SU-DHL-6 (cell line): ENCODE data around the gene AJAP1.

ENCODE experiments used
- H2AFZ ChIP-seq: fragments of 200-600 bp; sonication (generic); 2 replicates; pipeline ENCODE4 v1.6.1; 2014; ENCODE audit warnings: low read depth, mild to moderate bottlenecking, moderate library complexity, mixed read lengths, antibody characterized with exemption, low read length; ENCODE audit not compliant: severe bottlenecking
- H3F3A ChIP-seq: fragments of 200-600 bp; shearing (Covaris generic); 2 replicates; pipeline ENCODE4 v1.6.0; 2016; ENCODE audit warnings: antibody characterized with exemption, mild to moderate bottlenecking; ENCODE audit not compliant: insufficient read depth
- H3K27ac ChIP-seq: fragments of 200-600 bp; sonication (generic); 2 replicates; pipeline ENCODE4 v1.5.1; 2016; ENCODE audit warnings: low read depth, mild to moderate bottlenecking, low read length, moderate library complexity, mixed read lengths
- H3K27me3 ChIP-seq: fragments of 200-600 bp; sonication (generic), shearing (Covaris generic); 2 replicates; pipeline ENCODE4 v1.6.0; 2014; ENCODE audit warnings: mild to moderate bottlenecking, low read length
- H3K36me3 ChIP-seq: fragments of 200-600 bp; sonication (generic); 2 replicates; pipeline ENCODE4 v1.6.1; 2014; ENCODE audit warnings: mild to moderate bottlenecking, low read length, mixed read lengths
- H3K4me2 ChIP-seq: fragments of 300-600, 200-600 bp; shearing (Covaris generic), sonication (generic); 2 replicates; pipeline ENCODE4 v1.6.0; 2014; ENCODE audit warnings: low read length, low read depth, mild to moderate bottlenecking; ENCODE audit not compliant: poor library complexity, severe bottlenecking
- H3K4me3 ChIP-seq: fragments of 200-600 bp; sonication (generic); 2 replicates; pipeline ENCODE4 v1.5.1; 2014; ENCODE audit warnings: antibody characterized with exemption, low read length, mild to moderate bottlenecking, mixed read lengths; ENCODE audit not compliant: insufficient read depth, poor library complexity, severe bottlenecking
- H3K79me2 ChIP-seq: fragments of 200-600 bp; sonication (generic); 2 replicates; pipeline ENCODE4 v1.6.1; 2014; ENCODE audit warnings: mild to moderate bottlenecking, low read length, moderate library complexity; ENCODE audit not compliant: insufficient read depth
- H3K9ac ChIP-seq: fragments of 200-600 bp; sonication (generic); 2 replicates; pipeline ENCODE4 v1.7.0; 2014; ENCODE audit warnings: mild to moderate bottlenecking, low read length
- H3K9me2 ChIP-seq: fragments of 200-600 bp; sonication (generic); replicated peaks from 2 replicates; pipeline ENCODE4 v1.6.1; 2014; ENCODE audit warnings: low read length; ENCODE audit not compliant: insufficient read depth
- H3K9me3 ChIP-seq: fragments of 200-600 bp; sonication (generic); 2 replicates; pipeline ENCODE4 v1.6.1; 2014; ENCODE audit warnings: low read length, mixed read lengths; ENCODE audit not compliant: insufficient read depth
- H4K20me1 ChIP-seq: fragments of 200-600 bp; sonication (generic); 2 replicates; pipeline ENCODE4 v1.6.1; 2014; ENCODE audit warnings: low read depth, mild to moderate bottlenecking, antibody characterized with exemption, low read length, moderate library complexity, mixed read lengths
- EZH2phosphoT487 ChIP-seq: fragments of 200-600 bp; sonication (generic), shearing (Covaris generic); conservative IDR thresholded peaks from 2 replicates; pipeline ENCODE4 v1.6.1; 2018; ENCODE audit warnings: mild to moderate bottlenecking, antibody characterized with exemption, low read length, moderate library complexity, mixed read lengths
- TF ChIP-seq, protein P1 (sequence below): fragments of 200-600 bp; sonication (generic); IDR thresholded peaks from one replicate; pipeline ENCODE4 v1.5.1; 2017; ENCODE audit warnings: antibody characterized with exemption, mild to moderate bottlenecking, low read length, moderate library complexity; ENCODE audit not compliant: insufficient read depth, poor library complexity, severe bottlenecking

Gene AJAP1

GRCh38 chr1:4801192-4801924, 146.9 kb downstream of the AJAP1 start:
- Histone ChIP-seq H3K9me3 (no peaks in the 10 kb centered on the region), H3K4me2 (no peak overlapping the region), H3K79me2 (no peaks in the 10 kb centered on the region), H3K27ac (no peak overlapping the region), H3K36me3 (no peaks in the 10 kb centered on the region), H4K20me1 (no peaks in the 10 kb centered on the region), H3K9ac (no peak overlapping the region), H3K9me2 (no peaks in the 10 kb centered on the region), H3K27me3 (no peaks in the 10 kb centered on the region), H3K4me3 (no peak overlapping the region), H2AFZ (no peak overlapping the region), H3F3A (no peaks in the 10 kb centered on the region)
- TF ChIP-seq, protein P1, sequence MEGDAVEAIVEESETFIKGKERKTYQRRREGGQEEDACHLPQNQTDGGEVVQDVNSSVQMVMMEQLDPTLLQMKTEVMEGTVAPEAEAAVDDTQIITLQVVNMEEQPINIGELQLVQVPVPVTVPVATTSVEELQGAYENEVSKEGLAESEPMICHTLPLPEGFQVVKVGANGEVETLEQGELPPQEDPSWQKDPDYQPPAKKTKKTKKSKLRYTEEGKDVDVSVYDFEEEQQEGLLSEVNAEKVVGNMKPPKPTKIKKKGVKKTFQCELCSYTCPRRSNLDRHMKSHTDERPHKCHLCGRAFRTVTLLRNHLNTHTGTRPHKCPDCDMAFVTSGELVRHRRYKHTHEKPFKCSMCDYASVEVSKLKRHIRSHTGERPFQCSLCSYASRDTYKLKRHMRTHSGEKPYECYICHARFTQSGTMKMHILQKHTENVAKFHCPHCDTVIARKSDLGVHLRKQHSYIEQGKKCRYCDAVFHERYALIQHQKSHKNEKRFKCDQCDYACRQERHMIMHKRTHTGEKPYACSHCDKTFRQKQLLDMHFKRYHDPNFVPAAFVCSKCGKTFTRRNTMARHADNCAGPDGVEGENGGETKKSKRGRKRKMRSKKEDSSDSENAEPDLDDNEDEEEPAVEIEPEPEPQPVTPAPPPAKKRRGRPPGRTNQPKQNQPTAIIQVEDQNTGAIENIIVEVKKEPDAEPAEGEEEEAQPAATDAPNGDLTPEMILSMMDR, result no peak
- no peak for TF ChIP-seq EZH2phosphoT487

DNA sequence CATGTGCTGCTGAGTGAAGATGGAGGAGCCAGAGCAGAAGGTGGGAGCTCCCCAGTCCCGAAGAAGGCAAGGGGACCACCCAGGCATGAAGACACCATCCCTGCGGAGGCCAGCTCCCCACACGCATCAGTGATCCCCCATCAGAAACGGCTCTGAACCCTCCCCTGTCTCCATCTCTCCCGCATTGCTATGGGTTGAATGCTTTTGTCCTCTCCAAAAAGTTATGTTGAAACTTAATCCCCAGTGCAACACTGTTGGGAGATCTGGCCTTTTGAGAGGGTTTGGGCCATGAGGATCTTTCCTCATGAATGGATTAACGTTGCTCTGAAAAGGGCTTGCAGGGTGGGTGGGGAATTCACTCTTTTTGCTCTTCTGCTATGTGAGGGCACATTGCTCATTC, 147.6 kb downstream of the AJAP1 start:
- Histone ChIP-seq H3K4me3 (no peak overlapping the region), H3K36me3 (no peaks in the 10 kb centered on the region), H3K9me2 (no peaks in the 10 kb centered on the region), H3F3A (no peaks in the 10 kb centered on the region), H2AFZ (no peak overlapping the region), H3K27me3 (no peaks in the 10 kb centered on the region), H3K9me3 (no peaks in the 10 kb centered on the region), H3K9ac (no peak overlapping the region), H3K27ac (no peak overlapping the region), H3K4me2 (no peak overlapping the region), H4K20me1 (no peaks in the 10 kb centered on the region), H3K79me2 (no peaks in the 10 kb centered on the region)
- TF ChIP-seq, protein P1, result no peak
- TF ChIP-seq EZH2phosphoT487, result no peak

DNA sequence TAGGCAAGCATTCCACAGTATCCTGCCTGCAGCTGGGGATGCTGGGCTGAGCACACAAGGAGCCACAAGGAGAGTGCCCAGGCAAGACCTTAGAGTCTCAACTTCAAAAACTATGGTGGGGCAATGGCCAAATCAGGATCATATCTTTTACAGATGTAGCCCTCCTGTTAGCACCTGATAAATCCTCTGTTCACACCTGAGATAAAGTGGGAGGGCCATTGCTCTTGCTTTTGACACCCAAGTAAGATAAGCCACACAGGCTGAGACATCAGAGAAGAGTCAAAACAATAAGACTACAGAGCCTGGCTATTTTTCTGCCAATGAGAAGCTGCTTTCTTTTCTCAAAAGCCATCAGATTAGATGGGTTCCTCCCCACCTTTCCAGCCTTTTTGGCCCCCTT, 148.9 kb downstream of the AJAP1 start:
- Histone ChIP-seq H3K9me3 (no peaks in the 10 kb centered on the region), H3K9me2 (no peaks in the 10 kb centered on the region), H3K27me3 (no peaks in the 10 kb centered on the region), H3K79me2 (no peaks in the 10 kb centered on the region), H3K4me2 (no peak overlapping the region), H4K20me1 (no peaks in the 10 kb centered on the region), H2AFZ (no peak overlapping the region), H3K36me3 (no peaks in the 10 kb centered on the region), H3K9ac (no peak overlapping the region), H3K4me3 (no peak overlapping the region), H3K27ac (no peak overlapping the region), H3F3A (no peaks in the 10 kb centered on the region)
- TF ChIP-seq EZH2phosphoT487, result no peak
- TF ChIP-seq, protein P1, result no peak
